Measurements from ENCODE around the gene GMCL1. TPM values are rescaled to one million over a fixed set of nuclear protein-coding genes. Genes with fewer than 3 reads are reported as not detected.

The GMCL1 gene
- total and polyA plus RNA-seq, 9 of the 15 experiments (the other 6 are each of a cell fraction or from before 2014, with no cell fraction given): 7.0 to 27.3 (median 15.4) TPM

GRCh38 chr2:69893684-69894551, 64.5 kb downstream of the GMCL1 start, which contains the start of gene SNRNP27 (continued):
- TF ChIP-seq, protein P1, sequence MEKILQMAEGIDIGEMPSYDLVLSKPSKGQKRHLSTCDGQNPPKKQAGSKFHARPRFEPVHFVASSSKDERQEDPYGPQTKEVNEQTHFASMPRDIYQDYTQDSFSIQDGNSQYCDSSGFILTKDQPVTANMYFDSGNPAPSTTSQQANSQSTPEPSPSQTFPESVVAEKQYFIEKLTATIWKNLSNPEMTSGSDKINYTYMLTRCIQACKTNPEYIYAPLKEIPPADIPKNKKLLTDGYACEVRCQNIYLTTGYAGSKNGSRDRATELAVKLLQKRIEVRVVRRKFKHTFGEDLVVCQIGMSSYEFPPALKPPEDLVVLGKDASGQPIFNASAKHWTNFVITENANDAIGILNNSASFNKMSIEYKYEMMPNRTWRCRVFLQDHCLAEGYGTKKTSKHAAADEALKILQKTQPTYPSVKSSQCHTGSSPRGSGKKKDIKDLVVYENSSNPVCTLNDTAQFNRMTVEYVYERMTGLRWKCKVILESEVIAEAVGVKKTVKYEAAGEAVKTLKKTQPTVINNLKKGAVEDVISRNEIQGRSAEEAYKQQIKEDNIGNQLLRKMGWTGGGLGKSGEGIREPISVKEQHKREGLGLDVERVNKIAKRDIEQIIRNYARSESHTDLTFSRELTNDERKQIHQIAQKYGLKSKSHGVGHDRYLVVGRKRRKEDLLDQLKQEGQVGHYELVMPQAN (IDR thresholded peaks at IDR 0.05; ENCODE audit: borderline replicate concordance): peak; percentile 81; the same call in 1 of the 2 replicates
- TF ChIP-seq EP300 (IDR thresholded peaks at IDR 0.05; ENCODE audit: low read length): no peak
- no peak for TF ChIP-seq ZNF444 (CRISPR knock-in tag; IDR thresholded peaks at IDR 0.05)
- no peak for TF ChIP-seq ZSCAN32 (CRISPR knock-in tag; IDR thresholded peaks at IDR 0.05)
- no peak for TF ChIP-seq PHB (CRISPR knock-in tag; IDR thresholded peaks at IDR 0.05)
- TF ChIP-seq, protein P2, sequence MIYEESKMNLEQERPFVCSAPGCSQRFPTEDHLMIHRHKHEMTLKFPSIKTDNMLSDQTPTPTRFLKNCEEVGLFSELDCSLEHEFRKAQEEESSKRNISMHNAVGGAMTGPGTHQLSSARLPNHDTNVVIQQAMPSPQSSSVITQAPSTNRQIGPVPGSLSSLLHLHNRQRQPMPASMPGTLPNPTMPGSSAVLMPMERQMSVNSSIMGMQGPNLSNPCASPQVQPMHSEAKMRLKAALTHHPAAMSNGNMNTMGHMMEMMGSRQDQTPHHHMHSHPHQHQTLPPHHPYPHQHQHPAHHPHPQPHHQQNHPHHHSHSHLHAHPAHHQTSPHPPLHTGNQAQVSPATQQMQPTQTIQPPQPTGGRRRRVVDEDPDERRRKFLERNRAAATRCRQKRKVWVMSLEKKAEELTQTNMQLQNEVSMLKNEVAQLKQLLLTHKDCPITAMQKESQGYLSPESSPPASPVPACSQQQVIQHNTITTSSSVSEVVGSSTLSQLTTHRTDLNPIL (CRISPR knock-in tag; IDR thresholded peaks at IDR 0.05): no peak
- TF ChIP-seq ELF2 (CRISPR knock-in tag; IDR thresholded peaks at IDR 0.05): no peak
- TF ChIP-seq, protein P3, sequence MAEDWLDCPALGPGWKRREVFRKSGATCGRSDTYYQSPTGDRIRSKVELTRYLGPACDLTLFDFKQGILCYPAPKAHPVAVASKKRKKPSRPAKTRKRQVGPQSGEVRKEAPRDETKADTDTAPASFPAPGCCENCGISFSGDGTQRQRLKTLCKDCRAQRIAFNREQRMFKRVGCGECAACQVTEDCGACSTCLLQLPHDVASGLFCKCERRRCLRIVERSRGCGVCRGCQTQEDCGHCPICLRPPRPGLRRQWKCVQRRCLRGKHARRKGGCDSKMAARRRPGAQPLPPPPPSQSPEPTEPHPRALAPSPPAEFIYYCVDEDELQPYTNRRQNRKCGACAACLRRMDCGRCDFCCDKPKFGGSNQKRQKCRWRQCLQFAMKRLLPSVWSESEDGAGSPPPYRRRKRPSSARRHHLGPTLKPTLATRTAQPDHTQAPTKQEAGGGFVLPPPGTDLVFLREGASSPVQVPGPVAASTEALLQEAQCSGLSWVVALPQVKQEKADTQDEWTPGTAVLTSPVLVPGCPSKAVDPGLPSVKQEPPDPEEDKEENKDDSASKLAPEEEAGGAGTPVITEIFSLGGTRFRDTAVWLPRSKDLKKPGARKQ (CRISPR knock-in tag; IDR thresholded peaks at IDR 0.05): no peak
- no peak for TF ChIP-seq CHD2 (IDR thresholded peaks at IDR 0.05; ENCODE audit: low read depth, low read length)
- no peak for TF ChIP-seq TCF7L2 (IDR thresholded peaks at IDR 0.05; ENCODE audit: low read depth, low read length)
- TF ChIP-seq SFPQ (IDR thresholded peaks at IDR 0.05; ENCODE audit: low read depth, low read length): no peak
- TF ChIP-seq, protein P4, sequence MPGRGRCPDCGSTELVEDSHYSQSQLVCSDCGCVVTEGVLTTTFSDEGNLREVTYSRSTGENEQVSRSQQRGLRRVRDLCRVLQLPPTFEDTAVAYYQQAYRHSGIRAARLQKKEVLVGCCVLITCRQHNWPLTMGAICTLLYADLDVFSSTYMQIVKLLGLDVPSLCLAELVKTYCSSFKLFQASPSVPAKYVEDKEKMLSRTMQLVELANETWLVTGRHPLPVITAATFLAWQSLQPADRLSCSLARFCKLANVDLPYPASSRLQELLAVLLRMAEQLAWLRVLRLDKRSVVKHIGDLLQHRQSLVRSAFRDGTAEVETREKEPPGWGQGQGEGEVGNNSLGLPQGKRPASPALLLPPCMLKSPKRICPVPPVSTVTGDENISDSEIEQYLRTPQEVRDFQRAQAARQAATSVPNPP (IDR thresholded peaks at IDR 0.05; ENCODE audit: borderline replicate concordance, insufficient read depth, insufficient read length): no peak
- no peak for TF ChIP-seq ZNF224 (CRISPR knock-in tag; IDR thresholded peaks at IDR 0.05)
- TF ChIP-seq HNRNPK (IDR thresholded peaks at IDR 0.05; ENCODE audit: low read depth, low read length, poor library complexity, severe bottlenecking): no peak
- TF ChIP-seq ARID1B (IDR thresholded peaks at IDR 0.05): no peak; the same call in 1 of the 2 replicates
